HCT116 (cell line): Measurements from ENCODE around the gene MGAT4A. TPM values are rescaled to one million over a fixed set of nuclear protein-coding genes. Genes with fewer than 3 reads are reported as not detected.

ENCODE experiments used
- ATAC-seq: fragments of 200-7000 bp; cut with Tn5 transposase; 2 replicates; pipeline ENCODE4 v1.9.1; 2020; ENCODE audit warnings: mild to moderate bottlenecking, moderate library complexity
- BruUV-seq: library from RNA; stranded (reverse); fragments of 400-500 nt; replicated peaks from 2 replicates; lab custom pipeline; 2021; lab: Mats Ljungman, UMichigan
- CTCF ChIA-PET: fragments of 300-600 bp; sonication (Branson Sonifier 250); formaldehyde crosslinking; loops from one replicate; lab custom pipeline; 2021; ENCODE audit warnings: antibody characterized with exemption; lab: Charles Lee
- POLR2A ChIA-PET: fragments of 300-600, 350-600 bp; sonication (Branson Sonifier 250); formaldehyde crosslinking; loops from one replicate; lab custom pipeline; 2021; ENCODE audit warnings: antibody characterized with exemption; lab: Charles Lee
- RAD21 ChIA-PET, 2 experiments: fragments of 300-600 bp; sonication (Branson Sonifier 250); formaldehyde crosslinking; loops; one replicate each; lab custom pipeline; 2023; ENCODE audit warnings: low total read pairs in 2 of 2; ENCODE audit not compliant: uncharacterized antibody in 2 of 2, unreplicated experiment in 2 of 2, low non-redundant PET in 1 of 2; lab: Charles Lee
- DNase-seq: peaks from one replicate; pipeline ENCODE4 v3.0.0-alpha.2; 2010; ENCODE audit warnings: low read depth, low spot score
- H2AFZ ChIP-seq: fragments of 200-600 bp; shearing (Covaris generic), sonication (generic); 2 replicates; pipeline ENCODE4 v1.6.1; 2017; ENCODE audit warnings: low read depth, mixed run types, mixed read lengths, antibody characterized with exemption, low read length; ENCODE audit not compliant: poor library complexity, severe bottlenecking
- H3K27ac ChIP-seq: 2 replicates; pipeline ENCODE4 v1.5.1; 2012; ENCODE audit warnings: low read depth, low read length
- H3K27me3 ChIP-seq: fragments of 200-600 bp; sonication (generic); 2 replicates; pipeline ENCODE4 v1.6.1; 2016; ENCODE audit warnings: mixed run types, low read length, mixed read lengths; ENCODE audit not compliant: insufficient read depth
- H3K36me3 ChIP-seq, 2 experiments: fragments of 200-500 bp in 1 of 2; fragments of 200-600 bp in 1 of 2; sonication (Bioruptor generic) in 1 of 2; sonication (generic) in 1 of 2; 2 replicates each; pipeline versions ENCODE4 v1.5.1 to v1.6.1; 2014 to 2016; ENCODE audit warnings: low read length in 2 of 2, inconsistent platforms in 1 of 2, mixed read lengths in 1 of 2, mixed run types in 1 of 2; ENCODE audit not compliant: insufficient read depth in 2 of 2, control insufficient read depth in 1 of 2
- H3K4me1 ChIP-seq, 2 experiments: fragments of 200-600 bp in 1 of 2; sonication (generic) in 1 of 2; 2 replicates each; pipeline versions ENCODE4 v1.5.1 to v1.6.1; 2012 to 2017; ENCODE audit warnings: low read length in 2 of 2, inconsistent platforms in 1 of 2, mild to moderate bottlenecking in 1 of 2, mixed read lengths in 1 of 2, mixed run types in 1 of 2, moderate library complexity in 1 of 2; ENCODE audit not compliant: insufficient read depth in 2 of 2, control insufficient read depth in 1 of 2
- H3K4me2 ChIP-seq: fragments of 200-600 bp; sonication (generic); 2 replicates; pipeline ENCODE4 v1.6.1; 2017; ENCODE audit warnings: mixed run types, low read length, mixed read lengths
- H3K4me3 ChIP-seq, 2 experiments: fragments of 200-600 bp in 1 of 2; sonication (generic) in 1 of 2; replicated peaks in 1 of 2; 2 replicates each; pipeline ENCODE4 v1.5.1; 2011 to 2016; ENCODE audit warnings: low read length in 2 of 2, control low read depth in 1 of 2, low read depth in 1 of 2, mild to moderate bottlenecking in 1 of 2, mixed read lengths in 1 of 2, mixed run types in 1 of 2
- H3K79me2 ChIP-seq: fragments of 200-600 bp; sonication (generic); 2 replicates; pipeline ENCODE4 v1.6.1; 2017; ENCODE audit warnings: mild to moderate bottlenecking, mixed run types, low read length, moderate library complexity, mixed read lengths; ENCODE audit not compliant: insufficient read depth
- H3K9ac ChIP-seq: fragments of 200-600 bp; sonication (generic); 2 replicates; pipeline ENCODE4 v1.6.1; 2016; ENCODE audit warnings: low read length, mixed read lengths
- H3K9me2 ChIP-seq: fragments of 200-600 bp; sonication (generic), shearing (Covaris generic); 2 replicates; pipeline ENCODE4 v1.6.1; 2017; ENCODE audit warnings: mixed run types, mild to moderate bottlenecking, moderate library complexity; ENCODE audit not compliant: insufficient read depth
- H3K9me3 ChIP-seq, 2 experiments: fragments of 200-500 bp in 1 of 2; fragments of 200-600 bp in 1 of 2; sonication (Bioruptor generic) in 1 of 2; sonication (generic) in 1 of 2; 2 replicates each; pipeline ENCODE4 v1.6.1; 2014 to 2017; ENCODE audit warnings: low read length in 2 of 2, mixed read lengths in 2 of 2, inconsistent platforms in 1 of 2, low read depth in 1 of 2, mild to moderate bottlenecking in 1 of 2, mixed run types in 1 of 2, moderate library complexity in 1 of 2; ENCODE audit not compliant: control insufficient read depth in 1 of 2, insufficient read depth in 1 of 2
- H4K20me1 ChIP-seq: fragments of 200-600 bp; sonication (generic), shearing (Covaris generic); 2 replicates; pipeline ENCODE4 v1.6.1; 2017; ENCODE audit warnings: mixed run types, mild to moderate bottlenecking, moderate library complexity; ENCODE audit not compliant: insufficient read depth
- CTCF ChIP-seq, 3 experiments: fragments of 200-600 bp in 1 of 3; sonication (generic) in 1 of 3; IDR thresholded peaks in 2 of 3; conservative IDR thresholded peaks in 1 of 3; 2 replicates each; pipeline ENCODE4 v1.5.1; 2012 to 2017; ENCODE audit warnings: low read depth in 2 of 3, low read length in 2 of 3, antibody characterized with exemption in 1 of 3, borderline replicate concordance in 1 of 3, control low read depth in 1 of 3, mild to moderate bottlenecking in 1 of 3, mixed read lengths in 1 of 3, mixed run types in 1 of 3, moderate library complexity in 1 of 3; ENCODE audit not compliant: insufficient read depth in 1 of 3
- EGR1 ChIP-seq: IDR thresholded peaks from 2 replicates; pipeline ENCODE4 v1.6.1; 2012; ENCODE audit warnings: low read depth
- EZH2 ChIP-seq: fragments of 200-600 bp; sonication (generic); IDR thresholded peaks from 2 replicates; pipeline ENCODE4 v1.6.1; 2017; ENCODE audit warnings: antibody characterized with exemption, mixed run types
- JUND ChIP-seq: IDR thresholded peaks from 2 replicates; pipeline ENCODE4 v1.6.1; 2012
- MAX ChIP-seq: IDR thresholded peaks from 2 replicates; pipeline ENCODE4 v1.6.1; 2012
- POLR2A ChIP-seq: IDR thresholded peaks from 2 replicates; pipeline ENCODE4 v1.7.0; 2011; ENCODE audit warnings: borderline replicate concordance; ENCODE audit not compliant: insufficient read depth, insufficient read length; ENCODE audit errors: extremely low read depth
- RAD21 ChIP-seq: IDR thresholded peaks from 2 replicates; pipeline ENCODE4 v1.6.1; 2012; ENCODE audit warnings: low read depth, mild to moderate bottlenecking
- REST ChIP-seq: IDR thresholded peaks from 2 replicates; pipeline ENCODE4 v1.6.1; 2012; ENCODE audit warnings: low read depth
- SP1 ChIP-seq: IDR thresholded peaks from 2 replicates; pipeline ENCODE4 v1.6.1; 2012; ENCODE audit warnings: low read depth
- SRF ChIP-seq: IDR thresholded peaks from 2 replicates; pipeline ENCODE4 v1.6.1; 2012; ENCODE audit warnings: low read depth
- YY1 ChIP-seq: IDR thresholded peaks from 2 replicates; pipeline ENCODE4 v1.6.1; 2011; ENCODE audit warnings: low read length, low read depth, moderate library complexity, mild to moderate bottlenecking; ENCODE audit not compliant: insufficient replicate concordance; ENCODE audit errors: extremely low read depth
- ZBTB33 ChIP-seq: IDR thresholded peaks from 2 replicates; pipeline ENCODE4 v1.6.1; 2011; ENCODE audit warnings: mild to moderate bottlenecking, low read length, moderate library complexity; ENCODE audit not compliant: insufficient replicate concordance; ENCODE audit errors: extremely low read depth
- ZFX ChIP-seq: fragments of 450-650 bp; IDR thresholded peaks from 2 replicates; pipeline ENCODE4 v1.6.1; 2017
- intact Hi-C: fragments of 100-400 bp; cut with micrococcal nuclease; formaldehyde crosslinking; loops from 2 replicates; pipeline ENCODE4 v1.10.0; 2022
- total RNA-seq: library from RNA; stranded (reverse); gene quantifications from one replicate; pipeline ENCODE4 v1.2.1, GENCODE V29; 2021; ENCODE audit not compliant: unreplicated experiment

Gene MGAT4A
- total RNA-seq, 1 experiment from 2014 or later: 10.2 TPM

GRCh38 chr2:98647636-98648035 is 83.3 kb downstream of the MGAT4A start:
- RAD21 ChIA-PET: no interaction called here
- no peaks in the 10 kb centered on the region for H3K4me1 ChIP-seq
- no peak overlapping the region for H3K27ac ChIP-seq
- no peaks in the 10 kb centered on the region for H3K79me2 ChIP-seq
- no peaks in the 10 kb centered on the region for H3K9me3 ChIP-seq
- no peak overlapping the region for H3K4me3 ChIP-seq
- no peak overlapping the region for H3K9ac ChIP-seq
- DNase-seq: no peak
- TF ChIP-seq RAD21 (no peak), ZFX (no peak), YY1 (no peak), SP1 (no peak), EZH2 (no peak), MAX (no peak), REST (no peak), CTCF (IDR thresholded peaks at IDR 0.05 in 2 of 3, conservative IDR thresholded peaks at IDR 0.05 in 1 of 3; ENCODE audit: borderline replicate concordance in 1 of 3, insufficient read depth in 1 of 3, low read depth in 2 of 3, low read length in 2 of 3) (no peak), EGR1 (no peak), JUND (no peak), SRF (no peak), ZBTB33 (no peak), POLR2A (no peak)
- BruUV-seq: no TSS peak
- H4K20me1 ChIP-seq: no peaks in the 10 kb centered on the region
- H2AFZ ChIP-seq: no peak overlapping the region
- H3K9me2 ChIP-seq: no peaks in the 10 kb centered on the region
- H3K4me2 ChIP-seq: no peak overlapping the region
- CTCF ChIA-PET: no interaction called here
- no peaks in the 10 kb centered on the region for H3K36me3 ChIP-seq
- POLR2A ChIA-PET: no interaction called here
- no peaks in the 10 kb centered on the region for H3K27me3 ChIP-seq
- intact Hi-C loops: loop anchor here (2.0 kb wide), 1 partner anchor 531 kb away; no protein-coding TSS in a partner anchor
- no peak for ATAC-seq
